DND-41 (cell line): ENCODE data around the gene NDUFA7.
"Not testable (repeated sequence)": the region's sequence is repeated elsewhere in the genome, so short reads cannot be mapped to it uniquely, and the experiment has no call there.

Source experiments
- CTCF ChIP-seq: IDR thresholded peaks from 2 replicates; pipeline ENCODE4 v1.5.1; 2012; ENCODE audit warnings: borderline replicate concordance, low read length, moderate library complexity, mild to moderate bottlenecking; ENCODE audit not compliant: poor library complexity, severe bottlenecking; ENCODE audit errors: extremely low read depth
- EZH2 ChIP-seq: IDR thresholded peaks from 3 replicates; pipeline ENCODE4 v1.6.1; 2012; ENCODE audit warnings: borderline replicate concordance, low read depth, mild to moderate bottlenecking, moderate library complexity, low read length, inconsistent platforms; ENCODE audit not compliant: severe bottlenecking

GRCh38 chr19:8349629-8350372, 28.6 kb upstream of the NDUFA7 start:
- TF ChIP-seq CTCF, EZH2: not testable (repeated sequence)
